HG02571 (cell line): Measurements from ENCODE around the gene SEMA4C.

Experiments
- ATAC-seq: cut with Tn5 transposase; IDR thresholded peaks from one replicate; pipeline ENCODE4 v1.9.1; 2021; ENCODE audit warnings: mild to moderate bottlenecking, moderate library complexity; ENCODE audit not compliant: unreplicated experiment

The SEMA4C gene, protein sequence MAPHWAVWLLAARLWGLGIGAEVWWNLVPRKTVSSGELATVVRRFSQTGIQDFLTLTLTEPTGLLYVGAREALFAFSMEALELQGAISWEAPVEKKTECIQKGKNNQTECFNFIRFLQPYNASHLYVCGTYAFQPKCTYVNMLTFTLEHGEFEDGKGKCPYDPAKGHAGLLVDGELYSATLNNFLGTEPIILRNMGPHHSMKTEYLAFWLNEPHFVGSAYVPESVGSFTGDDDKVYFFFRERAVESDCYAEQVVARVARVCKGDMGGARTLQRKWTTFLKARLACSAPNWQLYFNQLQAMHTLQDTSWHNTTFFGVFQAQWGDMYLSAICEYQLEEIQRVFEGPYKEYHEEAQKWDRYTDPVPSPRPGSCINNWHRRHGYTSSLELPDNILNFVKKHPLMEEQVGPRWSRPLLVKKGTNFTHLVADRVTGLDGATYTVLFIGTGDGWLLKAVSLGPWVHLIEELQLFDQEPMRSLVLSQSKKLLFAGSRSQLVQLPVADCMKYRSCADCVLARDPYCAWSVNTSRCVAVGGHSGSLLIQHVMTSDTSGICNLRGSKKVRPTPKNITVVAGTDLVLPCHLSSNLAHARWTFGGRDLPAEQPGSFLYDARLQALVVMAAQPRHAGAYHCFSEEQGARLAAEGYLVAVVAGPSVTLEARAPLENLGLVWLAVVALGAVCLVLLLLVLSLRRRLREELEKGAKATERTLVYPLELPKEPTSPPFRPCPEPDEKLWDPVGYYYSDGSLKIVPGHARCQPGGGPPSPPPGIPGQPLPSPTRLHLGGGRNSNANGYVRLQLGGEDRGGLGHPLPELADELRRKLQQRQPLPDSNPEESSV

DNA sequence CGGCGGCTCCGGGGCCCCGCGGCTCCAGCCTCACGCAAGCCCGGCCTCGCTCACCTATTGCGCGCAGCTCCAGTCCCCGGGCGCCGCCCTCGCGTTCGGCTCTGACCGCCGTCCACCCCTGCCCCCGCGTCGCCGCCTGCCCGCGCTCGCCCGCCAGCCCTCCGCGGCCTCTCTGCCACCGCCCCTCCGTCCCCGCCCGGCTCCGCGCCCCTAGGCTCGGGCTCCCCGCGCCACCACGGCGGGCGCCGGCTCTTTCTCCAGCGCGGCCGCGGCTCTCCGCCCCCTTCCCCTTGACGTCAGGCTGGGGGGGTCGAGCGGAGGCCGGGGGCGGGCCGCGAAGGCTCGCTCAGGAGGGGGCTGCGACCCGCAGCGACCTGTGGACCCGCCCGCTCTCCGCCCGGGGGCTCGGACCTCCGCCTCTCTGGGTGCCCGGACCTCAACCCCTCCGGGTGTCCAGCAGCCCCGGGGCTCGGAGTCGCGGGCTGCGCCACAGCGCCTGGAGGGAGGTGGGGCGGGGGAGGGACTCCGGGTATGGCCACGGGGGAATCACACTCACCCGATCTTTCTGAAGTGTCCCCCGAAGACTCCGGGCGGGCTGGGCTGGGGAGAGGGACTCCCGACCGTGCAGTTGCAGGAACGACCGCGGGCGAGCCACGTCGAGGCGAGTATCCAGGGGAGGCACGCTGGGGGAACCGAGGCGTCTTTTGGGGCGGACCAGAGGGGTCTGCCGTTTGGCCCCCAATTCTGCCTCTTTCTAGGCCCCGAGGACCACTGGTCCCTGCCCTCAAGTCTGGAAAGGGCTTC is at the start of gene SEMA4C:
TSS of gene SEMA4C (minus strand) at position 259 of the 804 bp plus-strand sequence. CDS start 2,194 bp downstream, outside the sequence.
- ATAC-seq = no peak

DNA sequence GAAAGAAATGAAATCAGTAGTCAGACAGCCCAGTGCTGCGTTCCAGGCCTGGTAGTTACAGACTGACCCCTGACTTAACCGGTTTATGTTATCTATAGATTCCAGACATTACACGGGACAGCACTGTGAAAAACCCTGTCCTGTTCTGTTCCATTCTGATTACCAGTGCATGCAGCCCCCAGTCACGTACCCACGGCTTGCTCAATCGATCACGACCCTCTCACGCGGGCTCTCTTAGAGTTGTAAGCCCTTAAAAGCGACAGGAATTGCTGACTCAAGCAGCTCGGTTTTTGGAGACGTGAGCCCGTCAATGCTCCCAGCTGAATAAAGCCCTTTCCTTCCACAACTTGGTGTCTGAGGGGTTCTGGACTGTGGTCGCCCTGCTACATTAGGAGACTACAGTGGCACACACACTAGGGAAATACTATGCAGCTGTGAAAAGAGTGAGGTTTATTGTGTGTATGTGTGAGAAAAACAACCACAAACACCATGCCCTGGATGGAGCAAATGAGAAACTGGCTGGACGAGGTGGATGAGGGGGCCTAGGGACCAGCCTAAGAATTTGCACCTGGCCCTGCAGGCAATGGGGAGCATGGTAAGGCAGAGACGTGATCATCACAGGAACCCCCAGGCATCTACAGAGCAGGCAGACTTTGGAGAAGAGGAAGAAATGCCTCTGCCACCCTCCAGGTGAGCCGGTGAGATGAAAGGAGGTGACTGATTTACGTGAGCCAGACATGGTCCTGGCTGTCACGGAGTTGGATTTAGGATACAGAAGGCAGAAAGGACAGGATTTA is 49.1 kb upstream of the SEMA4C start:
- no peak for ATAC-seq

DNA sequence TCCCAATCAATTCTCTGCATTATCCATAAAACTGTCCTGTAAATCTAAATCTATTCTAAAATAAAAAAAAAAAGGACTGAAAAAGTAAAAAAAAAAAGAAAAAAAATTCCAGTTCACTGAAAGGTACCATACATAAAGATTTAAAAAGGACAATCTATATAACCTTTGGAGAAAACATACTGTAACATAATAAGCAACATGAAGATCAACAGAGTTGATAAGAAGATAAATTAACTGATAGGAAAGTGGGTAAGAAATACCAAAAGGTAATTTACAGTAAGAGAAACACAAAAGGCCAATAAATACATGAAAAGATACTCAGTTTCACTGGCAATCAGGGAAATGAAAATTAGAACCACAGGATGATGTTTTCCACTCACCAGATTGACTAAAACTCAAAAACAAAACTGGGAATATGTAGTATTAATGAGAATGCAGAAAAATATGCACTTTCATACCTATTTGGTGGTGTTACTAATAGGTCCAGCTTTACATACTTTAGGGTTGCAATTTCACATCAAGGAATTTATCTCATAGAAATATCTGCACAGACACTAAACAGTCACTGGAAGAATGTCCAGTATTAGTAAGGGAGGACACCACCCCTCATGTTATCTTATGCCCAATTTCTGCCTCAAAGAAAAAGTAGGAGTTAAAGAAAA is 48.3 kb upstream of the SEMA4C start:
- ATAC-seq = no peak

DNA sequence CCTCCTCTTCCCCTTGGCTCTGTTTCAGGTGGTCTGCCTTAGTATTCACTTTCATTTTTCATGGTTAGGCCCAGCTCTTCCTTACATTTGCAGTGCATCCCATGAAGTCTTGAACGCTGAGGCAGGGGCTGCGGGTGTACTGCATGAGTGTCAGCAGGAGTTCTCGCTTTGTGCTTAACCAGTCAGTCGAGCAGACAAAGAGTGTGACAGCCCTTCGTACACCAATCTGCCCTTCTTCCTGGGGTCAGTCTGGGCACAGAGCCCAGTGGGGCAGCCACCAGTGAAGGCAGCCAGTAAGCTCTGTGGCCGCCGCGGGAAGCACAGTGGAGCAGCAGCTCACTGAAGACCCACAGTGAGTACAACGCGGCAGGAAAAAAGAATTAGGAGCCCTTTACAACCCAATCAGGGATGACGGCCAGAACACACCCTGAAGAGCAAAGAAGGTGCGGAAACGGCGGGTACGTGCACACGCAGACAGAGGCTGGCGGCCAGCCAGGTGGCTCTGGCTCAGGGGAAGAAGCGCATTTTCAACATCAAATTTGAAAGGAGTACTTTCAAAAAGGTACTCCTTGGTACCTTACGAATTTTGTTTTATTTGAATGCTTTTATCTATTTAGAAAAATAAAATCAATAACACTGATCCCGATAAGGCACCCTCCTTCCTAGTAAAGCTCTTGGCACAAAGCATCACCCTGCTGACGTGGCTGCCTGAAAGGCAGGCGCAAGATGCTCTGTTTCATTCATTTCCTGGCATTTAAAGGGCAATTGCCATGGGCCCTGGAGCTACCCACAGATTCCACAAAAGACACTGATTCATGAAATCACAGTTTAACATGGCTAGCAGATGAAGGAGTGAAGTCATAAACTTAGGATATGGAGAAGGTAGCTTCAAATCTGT is 47.0 kb upstream of the SEMA4C start:
- ATAC-seq = no peak

DNA sequence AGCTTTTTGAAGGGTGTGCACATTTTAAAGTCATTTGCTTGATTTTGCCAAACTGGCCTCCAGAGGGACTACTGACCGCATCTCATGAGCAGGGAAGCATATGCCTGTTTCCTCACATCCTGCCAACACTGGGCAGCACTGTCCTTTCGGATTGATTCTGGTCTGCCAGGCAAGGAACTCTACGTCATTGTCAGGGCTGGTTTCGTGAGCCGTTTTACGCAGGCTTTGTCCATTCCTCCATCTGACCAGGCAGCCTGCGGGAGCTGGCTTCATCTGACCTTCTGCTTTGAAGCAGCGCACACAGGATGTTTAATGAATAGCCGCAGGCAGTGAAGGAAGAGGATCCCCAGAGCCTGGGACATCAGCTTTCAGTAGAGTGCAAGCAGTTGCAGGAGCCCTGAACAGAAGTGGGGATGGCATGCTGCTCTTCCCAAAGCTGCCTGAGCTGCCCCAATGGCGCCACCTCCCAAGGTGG is 46.3 kb upstream of the SEMA4C start:
- no peak for ATAC-seq

DNA sequence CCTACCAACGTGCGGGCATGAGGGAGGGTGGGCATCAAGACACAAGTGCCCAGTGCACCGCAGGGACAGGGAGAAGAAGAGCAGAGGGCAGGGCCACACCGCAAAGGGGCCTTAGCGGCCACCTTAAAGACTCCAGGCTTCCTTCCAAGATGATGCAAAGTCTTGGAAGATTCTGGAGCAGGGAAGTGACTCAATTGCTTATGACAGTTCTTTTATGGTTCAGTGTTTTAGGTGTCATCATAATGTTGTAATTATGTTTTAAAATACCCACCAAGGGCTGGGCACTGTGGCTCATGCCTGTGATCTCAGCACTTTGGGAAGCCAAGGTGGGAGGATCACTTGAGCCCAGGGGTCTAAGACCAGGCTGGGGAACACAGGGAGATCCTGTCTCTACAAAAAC is 44.5 kb upstream of the SEMA4C start:
- ATAC-seq = no peak

DNA sequence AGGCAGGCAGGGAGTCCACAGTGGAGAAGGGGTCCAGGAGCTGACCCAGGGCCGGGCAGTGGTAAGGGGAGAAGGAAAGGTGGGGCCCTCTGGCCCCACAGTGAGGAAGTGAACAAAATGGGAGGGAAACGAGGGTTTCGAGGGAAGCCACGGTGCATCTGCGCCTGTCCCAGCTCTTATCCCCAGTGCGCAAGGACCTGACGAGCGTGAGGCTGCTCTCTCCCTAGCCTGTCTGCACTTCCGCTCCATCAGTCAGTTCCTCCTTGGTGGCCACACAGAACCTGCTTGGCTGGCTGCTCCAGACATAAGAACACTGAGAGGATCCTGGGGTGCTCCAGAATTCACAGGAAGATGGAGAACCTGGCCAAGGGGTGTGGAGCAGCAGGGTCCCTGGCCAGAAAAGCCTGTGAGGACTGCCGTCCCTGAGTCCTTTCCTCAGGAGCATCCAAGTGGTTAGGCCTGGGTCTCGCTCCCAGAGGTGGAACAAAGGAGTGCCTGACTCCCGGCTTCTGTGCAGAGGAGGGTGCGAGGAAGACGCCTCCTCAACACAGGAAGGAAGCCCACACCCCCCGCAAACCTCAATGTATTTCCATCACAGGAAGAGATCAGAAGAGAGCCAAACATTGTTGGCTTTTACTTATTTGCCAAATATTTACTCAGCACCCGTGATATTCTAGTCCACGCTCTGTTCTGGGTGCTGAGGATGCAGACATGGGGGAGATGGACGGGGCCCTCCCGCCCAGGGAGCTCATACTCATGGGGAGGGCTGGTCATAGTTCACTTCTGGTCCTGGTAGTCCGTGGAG is 43.7 kb upstream of the SEMA4C start:
- no peak for ATAC-seq

DNA sequence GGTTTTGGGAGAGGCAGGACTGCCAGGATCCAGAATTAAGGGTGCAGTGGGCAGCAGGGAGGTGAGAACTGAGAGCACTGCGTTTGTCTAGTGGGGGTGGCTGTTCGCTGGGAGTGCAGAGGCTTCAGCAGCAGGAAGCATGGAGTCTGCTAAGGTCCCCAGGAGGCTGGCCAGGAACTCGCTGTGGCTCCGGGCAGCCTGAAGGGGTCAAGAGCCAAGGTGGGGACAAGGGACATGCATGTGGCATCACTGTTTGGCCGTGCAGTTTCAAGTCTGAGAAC is 43.2 kb upstream of the SEMA4C start:
- no peak for ATAC-seq

DNA sequence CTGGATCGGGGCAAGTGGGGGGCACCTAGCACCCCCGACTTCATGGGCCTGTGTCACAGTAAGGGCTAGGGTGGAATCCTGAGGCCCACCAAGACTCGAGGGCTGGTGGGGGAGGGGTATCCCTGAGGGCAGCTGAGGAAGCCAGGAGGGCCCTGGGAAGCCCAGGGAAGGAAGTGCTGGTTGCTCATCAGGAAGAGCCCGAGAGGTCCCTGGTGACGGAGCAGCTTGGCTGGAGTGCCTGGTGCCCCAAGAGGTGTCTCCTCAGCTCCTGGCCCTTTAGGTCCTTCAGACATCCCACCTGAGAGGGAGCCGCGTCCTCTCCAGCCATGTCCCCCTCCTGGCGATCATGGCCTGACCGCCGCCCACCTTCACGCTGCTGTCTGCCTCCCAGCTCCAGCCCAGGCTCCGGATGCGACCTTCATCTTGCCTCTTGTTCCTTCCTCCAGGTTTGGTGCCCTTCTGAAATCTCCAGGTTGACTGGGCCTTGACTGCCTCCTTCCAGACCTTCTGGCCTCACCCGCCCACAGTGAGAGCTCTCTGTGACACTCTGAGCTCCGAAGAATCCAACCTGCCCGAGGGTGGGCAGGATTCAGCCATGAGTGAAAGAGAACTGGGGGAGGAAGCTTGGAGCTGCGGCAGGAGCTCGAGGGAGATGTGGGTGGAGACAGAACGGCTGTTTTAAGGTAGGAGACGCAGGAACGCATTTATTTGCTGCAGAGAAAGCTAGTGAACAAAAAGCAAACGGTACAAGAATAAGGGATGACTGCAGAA is 42.7 kb upstream of the SEMA4C start:
- no peak for ATAC-seq

DNA sequence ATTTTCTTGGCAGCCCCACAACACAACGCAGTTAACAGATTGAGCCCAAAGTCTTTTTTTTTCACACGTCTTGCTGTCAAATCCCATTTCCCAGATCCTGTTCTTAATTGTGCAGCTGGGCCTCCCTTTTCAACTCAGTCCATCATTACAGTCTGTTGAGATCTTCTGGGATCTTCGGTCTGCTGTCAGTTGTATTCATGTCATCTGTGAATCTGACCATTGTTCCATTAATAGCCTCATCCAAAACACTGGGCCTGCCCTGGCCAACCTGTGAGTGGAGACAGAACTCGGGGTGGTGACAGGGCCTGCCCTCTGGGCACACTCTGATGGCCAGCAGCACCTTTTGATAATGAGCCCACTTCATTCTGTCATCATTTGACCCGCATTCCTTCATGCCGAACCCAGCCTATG is 39.7 kb upstream of the SEMA4C start:
- ATAC-seq = no peak

DNA sequence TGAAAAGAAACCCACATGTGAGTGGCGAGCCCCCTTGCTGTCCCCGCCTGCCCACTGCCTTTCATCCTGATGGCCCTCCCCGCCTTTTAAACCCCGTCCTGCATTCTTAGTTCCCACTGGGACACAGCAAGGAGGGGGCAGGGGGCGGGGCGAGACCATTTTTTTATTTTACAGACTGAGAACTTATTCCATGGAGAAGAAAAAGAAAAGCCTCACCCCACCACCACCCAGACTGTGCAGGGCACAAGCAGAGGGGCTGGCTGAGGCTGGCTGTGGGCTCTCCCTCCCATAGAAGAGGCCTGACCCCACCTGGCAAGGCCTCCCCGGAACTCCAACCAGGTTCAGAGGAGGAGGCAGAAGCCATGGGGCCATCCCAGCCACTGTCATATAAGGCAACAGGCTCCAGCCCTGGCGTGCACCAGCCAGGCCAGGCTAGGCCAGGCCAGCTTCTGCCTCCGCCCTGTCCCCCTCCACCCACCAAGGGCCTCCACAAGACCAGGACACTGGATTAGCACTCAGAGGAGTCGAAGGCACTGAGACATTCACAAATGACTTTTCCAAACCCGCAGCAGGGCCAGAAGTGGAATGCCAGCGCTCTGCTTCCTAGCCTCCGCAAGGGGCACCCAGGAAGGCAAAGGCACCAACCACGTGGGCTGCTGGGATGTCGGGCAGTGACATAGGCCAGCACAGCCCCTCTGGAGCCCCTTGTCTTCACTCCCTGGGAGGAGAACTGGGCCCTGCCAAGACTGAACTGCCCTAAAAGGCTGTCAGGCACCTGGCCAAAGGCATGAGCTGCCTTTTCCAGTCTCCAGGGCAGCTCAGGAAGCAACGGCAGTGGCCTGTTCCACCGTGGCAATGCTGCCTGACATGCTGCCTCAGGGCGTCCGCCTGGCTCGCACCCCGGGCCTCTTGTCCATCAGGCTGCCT is 37.5 kb upstream of the SEMA4C start:
- no peak for ATAC-seq

DNA sequence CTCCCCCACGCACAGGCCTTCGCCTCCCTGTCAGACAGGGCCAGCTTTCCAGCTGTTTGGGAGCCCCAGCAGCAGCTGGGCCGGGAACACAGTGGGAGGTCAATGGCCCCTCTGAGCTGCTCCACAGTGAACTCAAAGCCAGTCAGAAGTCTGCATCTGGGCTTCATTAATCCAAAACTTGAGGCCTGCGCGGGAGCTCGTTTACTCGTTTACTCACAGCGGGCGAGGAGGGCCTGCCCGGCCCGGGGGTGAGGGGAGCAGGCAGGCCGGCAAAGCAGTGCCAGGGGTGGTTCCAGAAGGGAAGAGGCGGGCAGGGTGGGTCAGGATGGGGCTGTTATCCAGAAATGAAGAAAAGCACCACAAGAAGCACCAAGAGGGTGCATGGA is 36.8 kb upstream of the SEMA4C start:
- ATAC-seq = no peak

DNA sequence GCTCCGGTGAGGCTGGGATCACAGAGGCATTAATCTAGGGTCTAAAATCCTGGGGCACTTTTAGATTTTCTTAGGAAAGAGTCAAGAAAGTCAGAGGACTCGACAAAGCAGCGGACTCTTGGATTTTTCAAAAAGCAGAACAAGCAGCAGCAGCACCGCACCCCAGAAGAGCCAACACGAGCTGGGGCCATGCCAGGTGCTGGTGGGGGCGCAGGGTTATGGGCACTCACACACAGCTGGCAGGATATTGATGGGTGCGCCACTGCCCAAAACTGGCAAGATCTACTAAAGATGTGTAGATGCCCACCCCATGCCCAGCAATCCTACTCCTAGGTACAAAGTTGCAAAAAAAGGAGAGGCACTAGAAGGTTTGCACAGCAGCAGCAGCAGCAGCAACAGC is 33.9 kb upstream of the SEMA4C start:
- no peak for ATAC-seq

DNA sequence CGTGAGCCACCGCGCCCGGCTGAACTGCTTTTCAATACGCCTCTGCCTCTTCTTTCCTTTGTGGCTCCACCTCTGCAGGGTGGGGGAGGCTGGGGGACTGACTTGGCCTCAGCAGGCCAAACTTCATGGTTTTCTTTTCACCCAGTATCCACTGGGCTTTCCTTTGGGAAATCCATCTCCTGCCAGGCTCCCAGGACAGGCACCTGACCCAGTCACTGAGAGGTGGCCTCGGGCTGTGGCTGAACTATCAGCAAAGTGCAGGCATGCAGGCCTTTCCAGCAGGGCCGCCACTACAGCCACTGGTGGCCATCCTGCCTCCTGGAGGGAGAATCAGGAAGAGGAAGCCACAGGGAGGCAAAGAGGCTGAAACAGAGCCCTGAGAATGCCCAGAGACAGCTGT is 33.4 kb upstream of the SEMA4C start:
- no peak for ATAC-seq

DNA sequence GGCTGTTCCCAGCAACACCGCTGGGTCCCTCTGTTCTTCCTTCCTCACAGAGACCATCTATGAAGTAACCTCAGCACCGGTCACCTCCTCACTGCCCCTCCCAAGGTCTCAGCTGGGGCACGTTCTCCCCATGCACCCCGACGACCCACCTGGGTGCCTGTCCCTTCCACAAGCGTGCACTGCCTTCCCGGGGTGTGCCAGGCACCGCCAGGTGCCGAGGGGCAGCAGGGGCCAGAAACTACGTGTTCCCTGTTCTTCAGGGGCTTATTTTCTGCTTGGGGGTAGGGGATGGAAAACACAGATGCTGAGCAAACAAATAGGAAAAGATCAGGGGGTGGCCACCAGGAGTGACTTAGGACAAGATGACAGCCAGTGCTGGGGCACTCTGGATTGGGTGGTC is 30.4 kb upstream of the SEMA4C start:
- no peak for ATAC-seq

DNA sequence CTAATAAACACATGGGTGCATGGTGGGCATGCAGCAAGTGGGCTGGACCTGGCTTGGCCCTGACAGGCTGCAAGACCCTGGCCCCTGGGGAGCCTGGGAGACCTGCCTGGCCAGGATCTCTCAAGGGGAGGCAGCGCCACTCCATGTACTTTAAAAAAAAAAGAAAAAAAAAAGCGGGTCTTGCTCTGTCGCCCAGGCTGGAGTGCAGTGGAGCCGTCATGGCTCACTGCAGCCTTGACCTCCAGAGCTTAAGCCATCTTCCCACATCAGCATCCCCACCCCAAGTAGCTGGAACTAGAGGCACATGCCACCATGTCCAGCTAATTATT is 29.5 kb upstream of the SEMA4C start:
- no peak for ATAC-seq
